MM.1S (cell line): ENCODE measurements around the gene ATP6V0B.

ENCODE experiments used
- EZH2 ChIP-seq: fragments of 300-600 bp; sonication (generic); optimal IDR thresholded peaks from 2 replicates; pipeline ENCODE3; 2017; ENCODE audit warnings: low read depth, mild to moderate bottlenecking, antibody characterized with exemption, low read length, mixed read lengths
- EZH2phosphoT487 ChIP-seq: fragments of 300-600 bp; sonication (generic); IDR thresholded peaks from 2 replicates; pipeline ENCODE4 v1.6.1; 2018; ENCODE audit warnings: antibody characterized with exemption, low read length
- TF ChIP-seq, protein P1 (sequence below): fragments of 300-600 bp; sonication (generic); IDR thresholded peaks from 2 replicates; pipeline ENCODE4 v1.5.1; 2016; ENCODE audit warnings: antibody characterized with exemption, low read length, mixed read lengths

DNA sequence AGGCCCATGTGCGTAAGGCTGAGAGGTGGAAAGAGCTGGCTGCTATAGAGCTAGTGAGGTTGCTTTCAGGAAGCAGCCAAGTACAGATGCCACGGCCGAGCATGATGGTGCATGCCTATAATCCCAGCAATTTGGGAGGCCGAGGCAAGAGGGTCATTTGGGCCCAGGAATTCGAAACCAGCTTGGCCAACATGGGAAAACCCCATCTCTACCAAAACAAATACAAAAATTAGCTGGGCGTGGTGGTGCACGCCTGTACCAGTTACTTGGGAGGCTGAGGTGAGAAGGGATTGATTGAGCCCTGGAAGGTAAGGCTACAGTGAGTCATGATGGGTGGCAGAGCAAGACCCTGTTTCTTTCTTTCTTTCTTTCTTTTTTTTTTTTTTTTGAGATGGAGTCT is 19.3 kb downstream of the ATP6V0B start:
- TF ChIP-seq, protein P1, sequence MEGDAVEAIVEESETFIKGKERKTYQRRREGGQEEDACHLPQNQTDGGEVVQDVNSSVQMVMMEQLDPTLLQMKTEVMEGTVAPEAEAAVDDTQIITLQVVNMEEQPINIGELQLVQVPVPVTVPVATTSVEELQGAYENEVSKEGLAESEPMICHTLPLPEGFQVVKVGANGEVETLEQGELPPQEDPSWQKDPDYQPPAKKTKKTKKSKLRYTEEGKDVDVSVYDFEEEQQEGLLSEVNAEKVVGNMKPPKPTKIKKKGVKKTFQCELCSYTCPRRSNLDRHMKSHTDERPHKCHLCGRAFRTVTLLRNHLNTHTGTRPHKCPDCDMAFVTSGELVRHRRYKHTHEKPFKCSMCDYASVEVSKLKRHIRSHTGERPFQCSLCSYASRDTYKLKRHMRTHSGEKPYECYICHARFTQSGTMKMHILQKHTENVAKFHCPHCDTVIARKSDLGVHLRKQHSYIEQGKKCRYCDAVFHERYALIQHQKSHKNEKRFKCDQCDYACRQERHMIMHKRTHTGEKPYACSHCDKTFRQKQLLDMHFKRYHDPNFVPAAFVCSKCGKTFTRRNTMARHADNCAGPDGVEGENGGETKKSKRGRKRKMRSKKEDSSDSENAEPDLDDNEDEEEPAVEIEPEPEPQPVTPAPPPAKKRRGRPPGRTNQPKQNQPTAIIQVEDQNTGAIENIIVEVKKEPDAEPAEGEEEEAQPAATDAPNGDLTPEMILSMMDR: no peak
- TF ChIP-seq EZH2: no peak
- TF ChIP-seq EZH2phosphoT487: no peak
